HG03442 (cell line): ENCODE data around the gene ZMPSTE24.
"Not testable (repeated sequence)": the region's sequence is repeated elsewhere in the genome, so short reads cannot be mapped to it uniquely, and the experiment has no call there.

Experiments
- ATAC-seq: cut with Tn5 transposase; IDR thresholded peaks from one replicate; pipeline ENCODE4 v1.9.1; 2021; ENCODE audit warnings: mild to moderate bottlenecking, moderate library complexity; ENCODE audit not compliant: unreplicated experiment

The ZMPSTE24 gene

GRCh38 chr1:40316595-40317393 is 58.8 kb downstream of the ZMPSTE24 start, which contains the start of gene COL9A2:
COL9A2 (minus strand) TSS chr1:40317286; CDS start chr1:40317197, 89 bp downstream.
- peak; percentile 35 for ATAC-seq

GRCh38 chr1:40317394-40318074 is 59.5 kb downstream of the ZMPSTE24 start:
- ATAC-seq: no peak

- ATAC-seq: no peak
These were observed 60.4 kb downstream of the ZMPSTE24 start for GRCh38 chr1:40318476-40318875.

- ATAC-seq: no peak
These were observed 61.1 kb downstream of the ZMPSTE24 start for GRCh38 chr1:40318970-40319621.

GRCh38 chr1:40331403-40331802 is 73.4 kb downstream of the ZMPSTE24 start:
- not testable (repeated sequence) for ATAC-seq

GRCh38 chr1:40332695-40333094 is 74.7 kb downstream of the ZMPSTE24 start:
- ATAC-seq: no peak

GRCh38 chr1:40337443-40337842 is 79.4 kb downstream of the ZMPSTE24 start:
- ATAC-seq: no peak

GRCh38 chr1:40338745-40339419 is 80.8 kb downstream of the ZMPSTE24 start:
- ATAC-seq: no peak

- ATAC-seq: no peak
These were observed 81.6 kb downstream of the ZMPSTE24 start for GRCh38 chr1:40339420-40340323.

GRCh38 chr1:40341491-40342380 is 83.7 kb downstream of the ZMPSTE24 start:
- no peak for ATAC-seq

GRCh38 chr1:40342381-40342717 is 84.3 kb downstream of the ZMPSTE24 start:
- ATAC-seq: not testable (repeated sequence)
